ENCODE measurements around the gene CIROP.

The CIROP gene

DNA sequence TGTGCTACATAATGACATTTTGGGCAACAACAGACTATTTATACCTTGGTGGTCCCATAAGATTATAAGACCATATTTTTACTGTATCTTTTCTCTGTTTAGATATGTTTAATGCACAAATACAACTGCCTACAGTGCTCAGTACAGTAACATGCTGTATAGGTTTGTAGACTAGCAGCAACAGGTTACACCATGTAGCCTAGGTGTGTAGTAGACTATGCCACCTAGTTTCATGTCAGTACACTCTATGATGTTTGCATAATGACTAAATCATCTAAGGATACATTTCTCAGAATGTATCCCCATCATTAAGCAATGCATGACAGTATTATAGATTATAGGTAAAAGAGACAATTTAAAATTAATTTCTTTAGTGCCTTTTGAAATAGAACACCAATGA lies 45.0 kb upstream of the CIROP start:
- H3K4me2 ChIP-seq (ENCODE audit: insufficient read depth, low read length, poor library complexity, severe bottlenecking) = no peak overlapping the region
- no peak overlapping the region for H3K14ac ChIP-seq (ENCODE audit: low read length)
- no peak overlapping the region for H2BK5ac ChIP-seq (ENCODE audit: low read length)
- no peak overlapping the region for H3K4ac ChIP-seq (ENCODE audit: low read length)
- H2BK12ac ChIP-seq (ENCODE audit: low read length) = no peak overlapping the region
- DNase-seq (ENCODE audit: low spot score) = no peak
- peaks cover 2 to 6% of the 10 kb centered on the region in 2 donors for H3K36me3 ChIP-seq (replicated peaks in 1 of 2; ENCODE audit: control insufficient read depth in 2 of 2, insufficient read depth in 2 of 2, low read length in 2 of 2)
- H2BK15ac ChIP-seq (ENCODE audit: low read length) = no peak overlapping the region
- no peak overlapping the region for H3K18ac ChIP-seq (ENCODE audit: low read length)
- peaks cover 0 to 5% of the 10 kb centered on the region in 2 donors for H3K9me3 ChIP-seq (replicated peaks in 1 of 2; ENCODE audit: control insufficient read depth in 2 of 2, insufficient read depth in 1 of 2, low read depth in 1 of 2, low read length in 2 of 2)
- H4K91ac ChIP-seq (ENCODE audit: low read depth, low read length, poor library complexity) = no peak overlapping the region
- H3K4me3 ChIP-seq (ENCODE audit: low read length in 2 of 2) = no peak overlapping the region
- H3K4me1 ChIP-seq (ENCODE audit: control insufficient read depth in 2 of 2, insufficient read depth in 1 of 2, low read depth in 1 of 2, low read length in 2 of 2) = peaks cover 0 to 17% of the 10 kb centered on the region in 2 donors
- H2BK120ac ChIP-seq (ENCODE audit: low read depth, low read length) = no peak overlapping the region
- H3K23ac ChIP-seq (ENCODE audit: low read depth, low read length, poor library complexity) = no peak overlapping the region
- H4K8ac ChIP-seq (ENCODE audit: low read depth, low read length) = no peak overlapping the region
- H3K79me1 ChIP-seq (ENCODE audit: low read depth, low read length) = no peaks in the 10 kb centered on the region
- no peak overlapping the region for H3K9ac ChIP-seq (ENCODE audit: low read depth, low read length, poor library complexity)
- no peak overlapping the region for H2AFZ ChIP-seq (ENCODE audit: low read length)
- no peak overlapping the region for H2AK5ac ChIP-seq (ENCODE audit: low read depth, low read length)
- H3K27me3 ChIP-seq (ENCODE audit: control insufficient read depth in 3 of 3, insufficient read depth in 3 of 3, low read depth in 1 of 3, low read length in 3 of 3) = no peaks in the 10 kb centered on the region
- H3K27ac ChIP-seq (replicated peaks; ENCODE audit: low read length) = no peak overlapping the region

DNA sequence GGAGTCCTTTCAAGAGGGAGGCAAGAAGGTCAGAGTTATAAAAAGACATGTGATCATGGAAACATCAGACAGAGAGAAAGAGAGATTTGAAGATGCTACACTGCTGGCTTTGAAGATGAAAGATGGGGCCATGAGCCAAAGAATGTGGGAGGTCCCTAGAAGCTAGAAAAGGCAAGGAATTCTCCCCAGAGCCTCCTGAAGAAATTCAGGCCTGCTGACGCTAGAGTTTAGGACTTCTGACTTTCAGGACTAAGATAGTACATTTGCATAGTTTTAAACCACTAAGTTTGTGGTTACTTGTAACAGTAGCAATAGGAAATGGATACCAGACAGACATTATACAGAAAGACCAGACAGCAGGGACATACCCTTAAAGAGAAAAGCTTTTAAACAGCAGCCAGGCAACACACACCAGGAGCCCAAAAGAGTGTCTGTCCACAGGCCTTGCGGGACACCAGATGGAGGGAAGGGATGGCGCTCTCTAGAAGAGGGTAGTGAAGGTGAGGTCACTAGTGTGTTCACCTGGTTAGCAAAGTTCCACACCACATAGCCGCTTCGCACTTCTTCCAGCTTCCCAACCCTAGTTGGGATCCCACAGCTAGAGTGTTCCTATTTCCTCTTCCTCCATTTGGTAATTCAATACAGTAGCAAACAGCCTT lies 43.9 kb upstream of the CIROP start:
- Histone ChIP-seq H3K14ac (ENCODE audit: low read length) (no peak overlapping the region), H3K9ac (ENCODE audit: low read depth, low read length, poor library complexity) (no peak overlapping the region), H3K4ac (ENCODE audit: low read length) (no peak overlapping the region), H2AFZ (ENCODE audit: low read length) (no peak overlapping the region), H2BK12ac (ENCODE audit: low read length) (no peak overlapping the region), H3K9me3 (replicated peaks in 1 of 2; ENCODE audit: control insufficient read depth in 2 of 2, insufficient read depth in 1 of 2, low read depth in 1 of 2, low read length in 2 of 2) (peaks cover 0 to 5% of the 10 kb centered on the region in 2 donors), H3K23ac (ENCODE audit: low read depth, low read length, poor library complexity) (no peak overlapping the region), H2BK120ac (ENCODE audit: low read depth, low read length) (no peak overlapping the region), H3K27ac (replicated peaks; ENCODE audit: low read length) (no peak overlapping the region), H2AK5ac (ENCODE audit: low read depth, low read length) (no peak overlapping the region), H3K79me1 (ENCODE audit: low read depth, low read length) (no peaks in the 10 kb centered on the region), H3K36me3 (replicated peaks in 1 of 2; ENCODE audit: control insufficient read depth in 2 of 2, insufficient read depth in 2 of 2, low read length in 2 of 2) (peaks cover 2 to 6% of the 10 kb centered on the region in 2 donors), H4K8ac (ENCODE audit: low read depth, low read length) (no peak overlapping the region), H2BK5ac (ENCODE audit: low read length) (no peak overlapping the region), H2BK15ac (ENCODE audit: low read length) (no peak overlapping the region), H3K4me1 (ENCODE audit: control insufficient read depth in 2 of 2, insufficient read depth in 1 of 2, low read depth in 1 of 2, low read length in 2 of 2) (peaks cover 0 to 9% of the 10 kb centered on the region in 2 donors), H3K27me3 (ENCODE audit: control insufficient read depth in 3 of 3, insufficient read depth in 3 of 3, low read depth in 1 of 3, low read length in 3 of 3) (no peaks in the 10 kb centered on the region), H3K4me3 (ENCODE audit: low read length in 2 of 2) (no peak overlapping the region), H3K4me2 (ENCODE audit: insufficient read depth, low read length, poor library complexity, severe bottlenecking) (no peak overlapping the region), H3K18ac (ENCODE audit: low read length) (no peak overlapping the region), H4K91ac (ENCODE audit: low read depth, low read length, poor library complexity) (no peak overlapping the region)
- DNase-seq (ENCODE audit: low spot score) = no peak
- no CpG with 5 or more reads among the region's 5 CpGs for WGBS, 2 donors (ENCODE audit: extremely low coverage in 2 of 2, insufficient read length in 2 of 2, insufficient replicate concordance in 1 of 2)

DNA sequence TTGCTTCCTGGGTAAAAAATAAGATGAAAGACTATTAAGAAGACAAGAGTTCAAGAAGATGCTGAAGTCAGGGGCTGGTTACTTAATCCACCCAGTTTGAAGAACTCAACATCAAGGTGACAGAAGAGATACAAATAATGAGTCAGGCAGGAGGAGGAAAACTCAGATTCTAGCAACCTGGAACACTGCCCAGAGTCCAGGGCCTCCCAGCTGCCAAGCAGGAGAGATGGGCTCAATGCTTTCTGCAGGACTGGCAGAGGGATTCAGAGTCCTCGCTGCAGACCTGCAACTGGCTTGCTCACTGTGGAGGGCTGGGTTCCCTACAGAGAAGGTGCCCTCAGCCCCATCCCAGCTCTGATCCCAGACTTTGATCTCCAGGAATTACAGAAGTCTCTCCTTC lies 42.9 kb upstream of the CIROP start:
- H4K8ac ChIP-seq (ENCODE audit: low read depth, low read length) = no peak overlapping the region
- H3K18ac ChIP-seq (ENCODE audit: low read length) = no peak overlapping the region
- no peak overlapping the region for H3K4ac ChIP-seq (ENCODE audit: low read length)
- H3K27ac ChIP-seq (replicated peaks; ENCODE audit: low read length) = no peak overlapping the region
- no peak overlapping the region for H3K14ac ChIP-seq (ENCODE audit: low read length)
- no CpG with 5 or more reads among the region's 1 CpG for WGBS, 2 donors (ENCODE audit: extremely low coverage in 2 of 2, insufficient read length in 2 of 2, insufficient replicate concordance in 1 of 2)
- H3K79me1 ChIP-seq (ENCODE audit: low read depth, low read length) = no peaks in the 10 kb centered on the region
- DNase-seq (ENCODE audit: low spot score) = no peak
- H3K4me3 ChIP-seq (ENCODE audit: low read length in 2 of 2) = no peak overlapping the region
- no peak overlapping the region for H4K91ac ChIP-seq (ENCODE audit: low read depth, low read length, poor library complexity)
- peaks cover 0 to 7% of the 10 kb centered on the region in 2 donors for H3K4me1 ChIP-seq (ENCODE audit: control insufficient read depth in 2 of 2, insufficient read depth in 1 of 2, low read depth in 1 of 2, low read length in 2 of 2)
- no peak overlapping the region for H2AFZ ChIP-seq (ENCODE audit: low read length)
- no peaks in the 10 kb centered on the region for H3K27me3 ChIP-seq (ENCODE audit: control insufficient read depth in 3 of 3, insufficient read depth in 3 of 3, low read depth in 1 of 3, low read length in 3 of 3)
- no peak overlapping the region for H2BK12ac ChIP-seq (ENCODE audit: low read length)
- no peak overlapping the region for H3K4me2 ChIP-seq (ENCODE audit: insufficient read depth, low read length, poor library complexity, severe bottlenecking)
- H2BK5ac ChIP-seq (ENCODE audit: low read length) = no peak overlapping the region
- H3K9me3 ChIP-seq (replicated peaks in 1 of 2; ENCODE audit: control insufficient read depth in 2 of 2, insufficient read depth in 1 of 2, low read depth in 1 of 2, low read length in 2 of 2) = peaks cover 0 to 5% of the 10 kb centered on the region in 2 donors
- H2BK15ac ChIP-seq (ENCODE audit: low read length) = no peak overlapping the region
- no peak overlapping the region for H3K23ac ChIP-seq (ENCODE audit: low read depth, low read length, poor library complexity)
- H2BK120ac ChIP-seq (ENCODE audit: low read depth, low read length) = no peak overlapping the region
- no peak overlapping the region for H3K9ac ChIP-seq (ENCODE audit: low read depth, low read length, poor library complexity)
- no peak overlapping the region for H2AK5ac ChIP-seq (ENCODE audit: low read depth, low read length)
- peaks cover 2 to 10% of the 10 kb centered on the region in 2 donors for H3K36me3 ChIP-seq (replicated peaks in 1 of 2; ENCODE audit: control insufficient read depth in 2 of 2, insufficient read depth in 2 of 2, low read length in 2 of 2)

DNA sequence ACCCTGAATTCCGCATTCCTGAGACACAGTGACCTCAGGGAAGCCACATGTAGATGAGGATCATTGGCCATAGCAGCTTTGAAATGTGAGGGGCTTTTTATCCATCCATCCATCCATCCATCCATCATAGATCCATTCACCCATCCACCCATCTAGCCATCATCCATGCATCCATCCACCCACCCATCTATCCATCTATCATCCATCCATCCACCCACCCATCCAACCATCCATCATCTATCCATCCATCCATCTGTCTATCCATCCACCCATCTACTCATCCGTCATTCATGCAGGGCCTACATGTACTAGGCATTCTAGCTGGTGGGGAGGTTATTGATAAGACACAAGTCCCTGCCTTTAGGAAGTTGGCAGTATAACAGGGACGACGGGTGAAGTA lies 42.2 kb upstream of the CIROP start:
- Histone ChIP-seq H3K14ac (ENCODE audit: low read length) (peak overlapping the region; percentile 14), H3K27me3 (ENCODE audit: control insufficient read depth in 3 of 3, insufficient read depth in 3 of 3, low read depth in 1 of 3, low read length in 3 of 3) (no peaks in the 10 kb centered on the region), H3K4me3 (ENCODE audit: low read length in 2 of 2) (no peak overlapping the region), H4K91ac (ENCODE audit: low read depth, low read length, poor library complexity) (peak overlapping the region; percentile 0), H3K9me3 (replicated peaks in 1 of 2; ENCODE audit: control insufficient read depth in 2 of 2, insufficient read depth in 1 of 2, low read depth in 1 of 2, low read length in 2 of 2) (peaks cover 0 to 5% of the 10 kb centered on the region in 2 donors), H3K36me3 (replicated peaks in 1 of 2; ENCODE audit: control insufficient read depth in 2 of 2, insufficient read depth in 2 of 2, low read length in 2 of 2) (peaks cover 2 to 12% of the 10 kb centered on the region in 2 donors), H4K8ac (ENCODE audit: low read depth, low read length) (no peak overlapping the region), H2BK5ac (ENCODE audit: low read length) (no peak overlapping the region), H3K4ac (ENCODE audit: low read length) (no peak overlapping the region), H3K4me1 (ENCODE audit: control insufficient read depth in 2 of 2, insufficient read depth in 1 of 2, low read depth in 1 of 2, low read length in 2 of 2) (peaks cover 0 to 7% of the 10 kb centered on the region in 2 donors), H2AK5ac (ENCODE audit: low read depth, low read length) (no peak overlapping the region), H2AFZ (ENCODE audit: low read length) (no peak overlapping the region), H2BK15ac (ENCODE audit: low read length) (no peak overlapping the region), H3K79me1 (ENCODE audit: low read depth, low read length) (no peaks in the 10 kb centered on the region), H2BK12ac (ENCODE audit: low read length) (no peak overlapping the region), H2BK120ac (ENCODE audit: low read depth, low read length) (no peak overlapping the region), H3K18ac (ENCODE audit: low read length) (no peak overlapping the region), H3K27ac (replicated peaks; ENCODE audit: low read length) (no peak overlapping the region), H3K4me2 (ENCODE audit: insufficient read depth, low read length, poor library complexity, severe bottlenecking) (no peak overlapping the region), H3K23ac (ENCODE audit: low read depth, low read length, poor library complexity) (no peak overlapping the region), H3K9ac (ENCODE audit: low read depth, low read length, poor library complexity) (no peak overlapping the region)
- no CpG with 5 or more reads among the region's 4 CpGs for WGBS, 2 donors (ENCODE audit: extremely low coverage in 2 of 2, insufficient read length in 2 of 2, insufficient replicate concordance in 1 of 2)
- DNase-seq (ENCODE audit: low spot score) = no peak
